AG04449 (cell line): ENCODE data around the gene CHODL.

ENCODE experiments used
- CTCF ChIA-PET: fragments of 350-600 bp; formaldehyde crosslinking; extraction: SDS; loops from one replicate; lab custom pipeline; 2021; ENCODE audit warnings: antibody characterized with exemption; lab: Yijun Ruan, JAX
- POLR2A ChIA-PET: fragments of 400-600, 350-600 bp; formaldehyde crosslinking; extraction: SDS; loops from one replicate; lab custom pipeline; 2020; ENCODE audit warnings: antibody characterized with exemption, inconsistent platforms; lab: Yijun Ruan, JAX
- DNase-seq: peaks from one replicate; pipeline ENCODE4 v3.0.0-alpha.2; 2010; ENCODE audit warnings: low read depth, low spot score
- H3K4me3 ChIP-seq: 2 replicates; pipeline ENCODE4 v1.5.1; 2011; ENCODE audit warnings: low read depth, mild to moderate bottlenecking, control low read depth, low read length
- CTCF ChIP-seq: IDR thresholded peaks from one replicate; pipeline ENCODE4 v1.5.1; 2011; ENCODE audit warnings: mild to moderate bottlenecking, moderate library complexity, low read length, control low read depth, inconsistent platforms; ENCODE audit not compliant: insufficient read depth; ENCODE audit errors: missing control alignments

CHODL gene

DNA sequence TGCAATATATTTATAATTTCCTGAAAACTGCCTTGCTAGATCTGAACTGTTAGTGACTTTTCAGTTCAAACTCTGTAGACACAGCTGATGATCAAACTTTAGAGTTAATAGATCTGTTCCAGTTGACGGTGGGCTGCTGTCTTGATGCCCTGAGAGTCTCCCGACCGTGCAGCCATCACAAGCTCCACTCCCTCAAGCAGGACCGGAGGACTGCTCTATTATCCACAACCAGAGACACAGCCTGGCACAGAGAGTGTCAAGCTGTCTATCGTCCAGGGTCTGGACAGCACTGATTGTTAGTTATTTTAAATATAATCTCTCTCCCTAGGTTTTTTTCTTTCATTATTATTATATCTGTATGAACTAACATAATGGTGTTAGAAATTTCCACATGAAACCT lies 8.0 kb downstream of the CHODL start:
- no peak for DNase-seq
- TF ChIP-seq CTCF, result no peak
- CTCF ChIA-PET, result no interaction called here
- H3K4me3 ChIP-seq, result no peak overlapping the region
- POLR2A ChIA-PET, result no interaction called here

GRCh38 chr21:18253221-18253620 lies 8.6 kb downstream of the CHODL start:
- no peak overlapping the region for H3K4me3 ChIP-seq
- CTCF ChIA-PET, result no interaction called here
- TF ChIP-seq CTCF, result no peak
- no peak for DNase-seq
- POLR2A ChIA-PET, result no interaction called here

GRCh38 chr21:18253799-18254198 lies 9.2 kb downstream of the CHODL start:
- POLR2A ChIA-PET, result no interaction called here
- no peak for DNase-seq
- CTCF ChIA-PET, result no interaction called here

GRCh38 chr21:18265944-18266343 lies 21.3 kb downstream of the CHODL start:
- ChIA-PET CTCF (no interaction called here), POLR2A (no interaction called here)
- DNase-seq, result no peak
- TF ChIP-seq CTCF, result no peak
- no peak overlapping the region for H3K4me3 ChIP-seq

More at GRCh38 chr21:18253799-18254198, 9.2 kb downstream of the CHODL start:
- no peak for TF ChIP-seq CTCF
- H3K4me3 ChIP-seq, result no peak overlapping the region

DNA sequence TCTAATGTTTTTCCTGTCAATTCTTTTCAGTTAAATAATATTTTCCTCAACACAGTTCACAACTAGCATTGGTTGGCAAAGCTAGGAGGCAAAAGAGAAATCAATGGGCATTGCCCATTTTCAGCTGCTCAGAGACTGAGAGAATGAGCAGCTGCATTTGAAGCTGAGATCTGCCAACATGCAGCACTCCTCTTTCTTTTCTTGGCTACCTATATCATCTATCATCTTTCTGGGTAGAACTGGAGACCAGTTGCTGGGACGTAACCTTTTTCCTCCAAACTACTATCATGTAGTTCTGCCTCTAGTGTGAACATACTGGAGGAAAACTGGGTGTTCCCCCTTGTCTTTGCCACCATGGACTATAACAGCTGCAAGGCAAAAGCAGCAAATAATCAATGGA lies 22.9 kb downstream of the CHODL start:
- POLR2A ChIA-PET, result no interaction called here
- CTCF ChIA-PET, result no interaction called here
- no peak for DNase-seq
- TF ChIP-seq CTCF, result no peak
- H3K4me3 ChIP-seq, result no peak overlapping the region

DNA sequence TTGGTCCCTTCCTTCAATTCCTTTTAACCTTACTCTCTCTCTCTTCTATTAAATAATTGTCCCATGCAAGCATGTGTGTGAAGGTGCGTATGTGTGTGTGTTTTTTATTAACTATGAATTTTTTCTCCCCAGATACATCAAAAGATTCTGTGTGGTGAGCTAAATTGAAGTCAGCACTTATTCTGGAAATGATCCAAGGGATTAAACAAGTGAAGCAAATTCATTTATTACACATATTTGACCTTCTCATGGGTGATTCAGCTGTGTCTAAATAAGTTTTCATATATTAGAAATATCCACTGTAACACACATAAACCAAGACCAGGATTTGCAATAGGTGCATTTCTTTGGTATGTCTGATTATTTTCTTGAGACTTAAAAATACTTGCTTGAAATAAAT lies 24.3 kb downstream of the CHODL start:
- ChIA-PET CTCF (no interaction called here), POLR2A (no interaction called here)
- no peak for DNase-seq
- TF ChIP-seq CTCF, result no peak
- no peak overlapping the region for H3K4me3 ChIP-seq
